ENCODE measurements around the gene RAMP1.
A peak's percentile ranks its signal among the peaks of the same experiment; 100 is the strongest.

RAMP1 gene

GRCh38 chr2:237877576-237878307, 18.3 kb downstream of the RAMP1 start:
- H3K9me3 ChIP-seq: no peaks in the 10 kb centered on the region
- intact Hi-C loops (cut with DNase I; ENCODE audit: low total_unique reads): no loop called here
- H3K4me3 ChIP-seq: no peak overlapping the region
- peaks cover 0 to 64% (median 53%) of the 10 kb centered on the region in 4 donors for H3K4me1 ChIP-seq
- DNase-seq: peak; percentile 16 to 58
- peaks cover 11 to 21% (median 12%) of the 10 kb centered on the region in 3 donors for H3K36me3 ChIP-seq
- peak overlapping the region; percentile 56 to 71 for H3K27ac ChIP-seq
- H3K27me3 ChIP-seq: no peaks in the 10 kb centered on the region
- no peak for TF ChIP-seq CTCF (IDR thresholded peaks at IDR 0.05)

GRCh38 chr2:237878321-237879057, 19.1 kb downstream of the RAMP1 start:
- Histone ChIP-seq H3K27ac (peak overlapping the region; percentile 56 to 71), H3K27me3 (no peaks in the 10 kb centered on the region), H3K4me1 (peaks cover 0 to 56% (median 45%) of the 10 kb centered on the region in 4 donors), H3K9me3 (no peaks in the 10 kb centered on the region), H3K4me3 (no peak overlapping the region), H3K36me3 (peaks cover 11 to 28% (median 12%) of the 10 kb centered on the region in 3 donors)
- intact Hi-C loops (cut with DNase I; ENCODE audit: low total_unique reads): no loop called here
- DNase-seq: peak; percentile 16 to 60
- TF ChIP-seq CTCF (IDR thresholded peaks at IDR 0.05): no peak

- no peak for TF ChIP-seq CTCF (IDR thresholded peaks at IDR 0.05)
- Histone ChIP-seq H3K36me3 (peaks cover 11 to 28% (median 12%) of the 10 kb centered on the region in 3 donors), H3K27ac (peak overlapping the region; percentile 56 to 71), H3K9me3 (no peaks in the 10 kb centered on the region), H3K27me3 (no peaks in the 10 kb centered on the region), H3K4me3 (no peak overlapping the region), H3K4me1 (peaks cover 0 to 51% (median 40%) of the 10 kb centered on the region in 4 donors)
- intact Hi-C loops (cut with DNase I; ENCODE audit: low total_unique reads): no loop called here
- peak in 1 of 2 donors; percentile 7 for DNase-seq
Measured at GRCh38 chr2:237879058-237879430, 19.6 kb downstream of the RAMP1 start.

- no peaks in the 10 kb centered on the region for H3K9me3 ChIP-seq
- no peak for TF ChIP-seq CTCF (IDR thresholded peaks at IDR 0.05)
- H3K36me3 ChIP-seq: peaks cover 11 to 28% (median 12%) of the 10 kb centered on the region in 3 donors
- H3K27ac ChIP-seq: peak overlapping the region; percentile 8 to 22
- peak in 1 of 2 donors; percentile 11 for DNase-seq
- no peak overlapping the region for H3K4me3 ChIP-seq
- no peaks in the 10 kb centered on the region for H3K27me3 ChIP-seq
- peaks cover 0 to 48% (median 33%) of the 10 kb centered on the region in 4 donors for H3K4me1 ChIP-seq
- intact Hi-C loops (cut with DNase I; ENCODE audit: low total_unique reads): no loop called here
Measured at GRCh38 chr2:237879991-237880560, 20.7 kb downstream of the RAMP1 start.

- Histone ChIP-seq H3K4me3 (no peak overlapping the region), H3K27ac (peak overlapping the region; percentile 18 to 28)
- intact Hi-C loops (cut with DNase I; ENCODE audit: low total_unique reads): no loop called here
Measured at GRCh38 chr2:237882510-237883481, 23.4 kb downstream of the RAMP1 start.

More at GRCh38 chr2:237882510-237883481, 23.4 kb downstream of the RAMP1 start:
- peaks cover 0 to 49% (median 39%) of the 10 kb centered on the region in 4 donors for H3K4me1 ChIP-seq
- H3K36me3 ChIP-seq: peaks cover 8 to 26% (median 11%) of the 10 kb centered on the region in 3 donors
- no peaks in the 10 kb centered on the region for H3K27me3 ChIP-seq
- H3K9me3 ChIP-seq: no peaks in the 10 kb centered on the region
- no peak for TF ChIP-seq CTCF (IDR thresholded peaks at IDR 0.05)
- peak in 1 of 2 donors; percentile 70 for DNase-seq
